ENCODE results near the gene EGR1. TPM values are rescaled to one million over a fixed set of nuclear protein-coding genes. Genes with fewer than 3 reads are reported as not detected.

Gene EGR1
- polyA plus RNA-seq, 3 donors: 52.2 to 804 (median 703) TPM

Other genes starting within 250 kb of the EGR1 start
- gene GFRA3, start 190.9 kb upstream of the EGR1 start, polyA plus RNA-seq: under 1 TPM; 0.28 to 0.90 (median 0.56) TPM
- 1 to 10 TPM in 1 of 3 donors, under 1 TPM in 2; 0.03 to 1.2 (median 0.07) TPM for gene CDC25C, start 133.7 kb upstream of the EGR1 start, polyA plus RNA-seq
- gene FAM53C, start 127.2 kb upstream of the EGR1 start, polyA plus RNA-seq: 10 to 100 TPM; 12.4 to 25.9 (median 15.5) TPM
- gene KDM3B, start 112.8 kb upstream of the EGR1 start, polyA plus RNA-seq: 10 to 100 TPM; 14.2 to 26.7 (median 22.9) TPM
- 1 to 10 TPM; 1.4 to 8.2 (median 2.0) TPM for gene REEP2, start 26.4 kb upstream of the EGR1 start, polyA plus RNA-seq
- 100 to 1,000 TPM in 1 of 3 donors, 10 to 100 TPM in 2; 25.5 to 108 (median 96.0) TPM for gene ETF1, start 77.8 kb downstream of the EGR1 start, polyA plus RNA-seq
- gene HSPA9, start 109.9 kb downstream of the EGR1 start, polyA plus RNA-seq: 100 to 1,000 TPM in 1 of 3 donors, 10 to 100 TPM in 2; 73.6 to 177 (median 94.5) TPM